Measurements from ENCODE around the gene LRRC8C. TPM values are rescaled to one million over a fixed set of nuclear protein-coding genes. Genes with fewer than 3 reads are reported as not detected.
A peak's percentile ranks its signal among the peaks of the same experiment; 100 is the strongest.

The LRRC8C gene
- total RNA-seq (10 to 100 TPM in 3 of 9 donors, 1 to 10 TPM in 6; 5.6 to 16.3 (median 9.7) TPM), polyA plus RNA-seq (1 to 10 TPM; 3.2 to 4.6 TPM)
- long read RNA-seq, donor 1, full-length matches to known transcripts = 2 of 2 reads
- long read RNA-seq, donor 1, partial matches to known transcripts = 0 of 2 reads
- long read RNA-seq, donor 1, other reads (novel, unspliced or antisense) = 0 of 2 reads
- long read RNA-seq, donor 2, full-length matches to known transcripts = 11 of 14 reads
- long read RNA-seq, donor 2, partial matches to known transcripts = 3 of 14 reads
- long read RNA-seq, donor 2, other reads (novel, unspliced or antisense) = 0 of 14 reads
- long read RNA-seq, donor 3, full-length matches to known transcripts = 5 of 5 reads
- long read RNA-seq, donor 3, partial matches to known transcripts = 0 of 5 reads
- long read RNA-seq, donor 3, other reads (novel, unspliced or antisense) = 0 of 5 reads

DNA sequence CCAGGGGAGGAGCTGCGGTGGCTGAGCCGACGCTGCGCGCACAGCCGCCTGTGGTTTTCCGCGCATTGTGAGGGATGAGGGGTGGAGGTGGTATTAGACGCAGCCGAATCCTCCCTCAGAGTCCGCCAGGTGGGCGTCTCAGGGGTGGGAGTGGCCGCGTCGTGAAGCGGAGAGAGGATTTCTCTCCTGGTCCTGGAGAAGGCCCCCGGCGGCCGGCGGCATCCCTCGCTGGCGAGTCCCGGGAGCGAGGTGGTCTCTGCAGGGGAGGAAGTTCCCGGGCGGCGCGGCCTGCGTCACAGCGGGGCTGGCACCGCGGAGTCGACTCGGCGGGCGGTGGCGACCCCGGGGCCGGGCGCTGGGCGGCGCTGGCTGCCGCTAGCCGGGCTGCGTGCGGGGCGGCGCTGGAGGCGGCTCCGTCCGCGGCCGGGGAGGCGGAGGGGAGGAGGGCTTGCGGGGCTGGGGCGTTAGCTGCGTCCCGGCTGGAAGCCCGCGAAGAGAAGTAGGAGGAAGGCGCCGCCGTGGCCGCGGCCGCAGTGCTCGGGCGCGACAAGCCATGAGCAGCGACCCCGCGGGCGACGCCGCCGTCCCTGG, at the start of gene LRRC8C:
TSS of gene LRRC8C (plus strand) at position 464 of the 591 bp plus-strand sequence. CDS start 53,354 bp downstream, outside the sequence.
- Histone ChIP-seq H3K4me3 (peak within 1 kb of the TSS; percentile 80 to 98 (median 96)), H3K36me3 (peaks cover 0 to 7% (median 0%) of the 10 kb centered on the region in 9 donors), H3K27ac (peak within 1 kb of the TSS; percentile 90 to 99 (median 95)), H3K27me3 (no peaks in the 10 kb centered on the region), H3K4me1 (peaks cover 0 to 72% (median 31%) of the 10 kb centered on the region in 12 donors), H3K9me3 (no peaks in the 10 kb centered on the region)
- TF ChIP-seq POLR2A (IDR thresholded peaks at IDR 0.05) = peak in 1 of 2 donors; percentile 75
- TF ChIP-seq, protein P1, sequence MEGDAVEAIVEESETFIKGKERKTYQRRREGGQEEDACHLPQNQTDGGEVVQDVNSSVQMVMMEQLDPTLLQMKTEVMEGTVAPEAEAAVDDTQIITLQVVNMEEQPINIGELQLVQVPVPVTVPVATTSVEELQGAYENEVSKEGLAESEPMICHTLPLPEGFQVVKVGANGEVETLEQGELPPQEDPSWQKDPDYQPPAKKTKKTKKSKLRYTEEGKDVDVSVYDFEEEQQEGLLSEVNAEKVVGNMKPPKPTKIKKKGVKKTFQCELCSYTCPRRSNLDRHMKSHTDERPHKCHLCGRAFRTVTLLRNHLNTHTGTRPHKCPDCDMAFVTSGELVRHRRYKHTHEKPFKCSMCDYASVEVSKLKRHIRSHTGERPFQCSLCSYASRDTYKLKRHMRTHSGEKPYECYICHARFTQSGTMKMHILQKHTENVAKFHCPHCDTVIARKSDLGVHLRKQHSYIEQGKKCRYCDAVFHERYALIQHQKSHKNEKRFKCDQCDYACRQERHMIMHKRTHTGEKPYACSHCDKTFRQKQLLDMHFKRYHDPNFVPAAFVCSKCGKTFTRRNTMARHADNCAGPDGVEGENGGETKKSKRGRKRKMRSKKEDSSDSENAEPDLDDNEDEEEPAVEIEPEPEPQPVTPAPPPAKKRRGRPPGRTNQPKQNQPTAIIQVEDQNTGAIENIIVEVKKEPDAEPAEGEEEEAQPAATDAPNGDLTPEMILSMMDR (IDR thresholded peaks at IDR 0.05) = peak in 11 of 12 donors; percentile 20 to 83 (median 67)
- WGBS, 4 donors = 0 to 1% (median 1%) methylated on average over 24 to 76 of the region's 76 CpGs
- DNase-seq (peak; percentile 90 to 97 (median 91)), ATAC-seq (peak; percentile 76 to 96 (median 92))
- intact Hi-C loops (cut with DNase I) = loop anchor here (1.0 to 10.0 kb wide), 7 partner anchors 60 to 362 kb away; partner anchors contain the start of gene ZNF326 (in 3 of the 10)

DNA sequence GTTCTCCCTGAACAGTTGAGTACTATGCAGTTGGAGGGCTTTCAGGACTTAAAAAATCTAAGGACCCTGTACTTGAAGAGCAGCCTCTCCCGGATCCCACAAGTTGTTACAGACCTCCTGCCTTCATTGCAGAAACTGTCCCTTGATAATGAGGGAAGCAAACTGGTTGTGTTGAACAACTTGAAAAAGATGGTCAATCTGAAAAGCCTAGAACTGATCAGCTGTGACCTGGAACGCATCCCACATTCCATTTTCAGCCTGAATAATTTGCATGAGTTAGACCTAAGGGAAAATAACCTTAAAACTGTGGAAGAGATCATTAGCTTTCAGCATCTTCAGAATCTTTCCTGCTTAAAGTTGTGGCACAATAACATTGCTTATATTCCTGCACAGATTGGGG, 48.7 kb upstream of the LRRC8C start:
- no peak for DNase-seq
- TF ChIP-seq, protein P1 (IDR thresholded peaks at IDR 0.05) = no peak
- no peak for TF ChIP-seq POLR2A (IDR thresholded peaks at IDR 0.05)
- Histone ChIP-seq H3K27me3 (no peaks in the 10 kb centered on the region), H3K9me3 (no peaks in the 10 kb centered on the region), H3K36me3 (peaks cover 0 to 52% (median 35%) of the 10 kb centered on the region in 9 donors), H3K4me1 (peaks cover 0 to 3% (median 0%) of the 10 kb centered on the region in 12 donors), H3K4me3 (no peak overlapping the region), H3K27ac (no peak overlapping the region)
- 91 to 100% (median 95%) methylated on average over 2 of the region's 2 CpGs for WGBS, 4 donors
- ATAC-seq = no peak
- intact Hi-C loops (cut with DNase I) = no loop called here

DNA sequence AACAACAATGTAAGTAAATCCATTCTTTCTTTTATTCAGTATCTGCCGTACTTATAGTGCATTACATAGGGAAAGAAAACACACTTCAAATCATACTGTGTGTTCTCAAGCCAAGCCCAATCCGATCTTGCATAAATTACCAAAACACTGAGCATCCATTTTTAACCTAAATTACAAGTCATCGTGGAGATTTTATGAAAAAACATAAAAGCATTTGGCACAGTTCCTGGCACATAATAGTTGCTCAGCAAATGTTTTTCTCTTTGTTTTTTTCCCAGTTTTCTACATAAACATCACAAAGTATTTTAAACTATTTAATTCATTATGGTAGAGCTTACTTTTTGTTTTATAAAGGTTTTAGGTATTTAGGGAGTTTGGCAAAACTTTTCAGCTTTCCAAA, 48.1 kb upstream of the LRRC8C start:
- peaks cover 0 to 48% (median 33%) of the 10 kb centered on the region in 9 donors for H3K36me3 ChIP-seq
- H3K4me3 ChIP-seq = no peak overlapping the region
- no peaks in the 10 kb centered on the region for H3K27me3 ChIP-seq
- no peaks in the 10 kb centered on the region for H3K9me3 ChIP-seq
- TF ChIP-seq, protein P1 (IDR thresholded peaks at IDR 0.05) = no peak
- no peak for TF ChIP-seq POLR2A (IDR thresholded peaks at IDR 0.05)
- DNase-seq = no peak
- intact Hi-C loops (cut with DNase I) = no loop called here
- WGBS, 4 donors = 89 to 97% (median 92%) methylated on average over 3 of the region's 3 CpGs
- ATAC-seq = no peak
- H3K27ac ChIP-seq = no peak overlapping the region
- H3K4me1 ChIP-seq = peaks cover 0 to 8% (median 0%) of the 10 kb centered on the region in 12 donors

DNA sequence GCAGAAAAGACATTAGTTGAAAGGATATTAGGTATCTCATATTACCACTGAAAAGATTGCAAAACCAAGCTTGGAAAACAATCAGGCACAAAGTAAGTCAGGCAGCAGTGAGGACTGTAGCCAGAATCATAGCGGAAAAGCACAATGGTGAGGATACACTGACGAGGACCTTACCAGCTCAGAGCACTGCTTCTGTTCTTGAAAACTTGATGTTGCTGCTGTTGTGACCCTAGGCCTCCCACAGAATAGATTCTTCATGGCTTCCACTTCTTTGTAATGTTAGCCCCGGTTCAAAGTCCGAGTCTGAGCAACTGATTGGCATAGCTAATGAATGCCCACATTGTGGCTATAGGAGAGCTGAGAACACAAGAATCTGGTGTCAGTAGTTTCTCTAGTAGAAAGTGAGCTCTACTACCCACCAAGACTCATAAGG, 45.2 kb upstream of the LRRC8C start:
- TF ChIP-seq POLR2A (IDR thresholded peaks at IDR 0.05) = no peak
- TF ChIP-seq, protein P1 (IDR thresholded peaks at IDR 0.05) = no peak
- no peak overlapping the region for H3K4me3 ChIP-seq
- peaks cover 0 to 21% (median 0%) of the 10 kb centered on the region in 12 donors for H3K4me1 ChIP-seq
- H3K9me3 ChIP-seq = no peaks in the 10 kb centered on the region
- no peaks in the 10 kb centered on the region for H3K27me3 ChIP-seq
- ATAC-seq = no peak
- intact Hi-C loops (cut with DNase I) = no loop called here
- DNase-seq = no peak
- 88 to 95% (median 93%) methylated on average over 4 of the region's 4 CpGs for WGBS, 4 donors
- no peak overlapping the region for H3K27ac ChIP-seq
- H3K36me3 ChIP-seq = peaks cover 0 to 26% (median 15%) of the 10 kb centered on the region in 9 donors

All from heart left ventricle (tissue), 16 donors.